DMS53 treated with DMSO at 0.1 percent for 48 hours (cell line): ENCODE data around the gene NPAS2.

Experiments
- DNase-seq: peaks from one replicate; lab custom pipeline; 2025; ENCODE audit not compliant: unreplicated experiment; lab: John Stamatoyannopoulos, UW

Gene NPAS2

GRCh38 chr2:100983201-100983600 lies 163.3 kb downstream of the NPAS2 start:
- DNase-seq: no peak

GRCh38 chr2:100983684-100984310 lies 163.9 kb downstream of the NPAS2 start:
- no peak for DNase-seq

- peak; percentile 84 for DNase-seq
Measured at GRCh38 chr2:100984892-100985307, 165.0 kb downstream of the NPAS2 start.

GRCh38 chr2:100986157-100986556 lies 166.2 kb downstream of the NPAS2 start:
- DNase-seq: no peak

- no peak for DNase-seq
Measured at GRCh38 chr2:100987536-100987935, 167.6 kb downstream of the NPAS2 start.

GRCh38 chr2:100987974-100988373 lies 168.0 kb downstream of the NPAS2 start:
- DNase-seq: no peak

GRCh38 chr2:100988630-100989417 lies 168.9 kb downstream of the NPAS2 start:
- no peak for DNase-seq

GRCh38 chr2:100989666-100990065 lies 169.7 kb downstream of the NPAS2 start:
- DNase-seq: no peak

- DNase-seq: no peak
Measured at GRCh38 chr2:100990166-100990565, 170.2 kb downstream of the NPAS2 start.

GRCh38 chr2:100990650-100991403 lies 170.9 kb downstream of the NPAS2 start:
- no peak for DNase-seq

GRCh38 chr2:100991404-100991773 lies 171.4 kb downstream of the NPAS2 start:
- no peak for DNase-seq

- DNase-seq: no peak
Measured at GRCh38 chr2:100992262-100992661, 172.3 kb downstream of the NPAS2 start.

- DNase-seq: no peak
Measured at GRCh38 chr2:100993294-100993693, 173.4 kb downstream of the NPAS2 start.

GRCh38 chr2:100995309-100996075 lies 175.6 kb downstream of the NPAS2 start:
- DNase-seq: no peak

- no peak for DNase-seq
Measured at GRCh38 chr2:100997509-100998234, 177.7 kb downstream of the NPAS2 start.

- no peak for DNase-seq
Measured at GRCh38 chr2:100998235-100998573, 178.3 kb downstream of the NPAS2 start.

- no peak for DNase-seq
Measured at GRCh38 chr2:100999995-101000394, 180.1 kb downstream of the NPAS2 start.

- peak; percentile 97 for DNase-seq
Measured at GRCh38 chr2:101001691-101002561, 182.0 kb downstream of the NPAS2 start, which contains the start of gene RPL31. TSS of gene RPL31 (plus strand) at chr2:101002289. CDS start at chr2:101002702, 413 bp downstream.

GRCh38 chr2:101002562-101003277 lies 182.8 kb downstream of the NPAS2 start:
- DNase-seq: no peak
